ENCODE results near the gene MLNR.

Gene MLNR

GRCh38 chr13:49218493-49219051 is 1.6 kb upstream of the MLNR start:
- Histone ChIP-seq H3K9me3 (ENCODE audit: low read length) (no peaks in the 10 kb centered on the region), H3K79me2 (ENCODE audit: insufficient read depth, low read length) (no peaks in the 10 kb centered on the region), H3K27ac (ENCODE audit: low read depth, low read length, poor library complexity, severe bottlenecking) (no peak overlapping the region), H3K36me3 (ENCODE audit: insufficient read depth, low read length) (no peaks in the 10 kb centered on the region), H3K9ac (ENCODE audit: low read length) (no peak overlapping the region), H4K20me1 (ENCODE audit: insufficient read depth, low read length) (no peaks in the 10 kb centered on the region), H3K4me3 (ENCODE audit: low read depth, low read length, poor library complexity, severe bottlenecking) (no peak overlapping the region), H3F3A (ENCODE audit: insufficient read depth, low read length) (no peaks in the 10 kb centered on the region), H3K9me2 (ENCODE audit: low read depth, low read length) (no peaks in the 10 kb centered on the region), H3K4me2 (ENCODE audit: low read length) (no peak overlapping the region), H3K27me3 (ENCODE audit: insufficient read depth, low read length) (peaks cover 6% of the 10 kb centered on the region; the same call in 1 of the 2 replicates), H2AFZ (ENCODE audit: low read length) (no peak overlapping the region), H3K4me1 (ENCODE audit: insufficient read depth, low read length, severe bottlenecking) (peaks cover 16% of the 10 kb centered on the region)
- no peak for TF ChIP-seq CTCF (IDR thresholded peaks at IDR 0.05; ENCODE audit: low read length)
- no peak for TF ChIP-seq EZH2 (IDR thresholded peaks at IDR 0.05; ENCODE audit: borderline replicate concordance, low read length)

GRCh38 chr13:49219647-49220035 is 497 bp upstream of the MLNR start:
- TF ChIP-seq EZH2 (IDR thresholded peaks at IDR 0.05; ENCODE audit: borderline replicate concordance, low read length): no peak
- TF ChIP-seq CTCF (IDR thresholded peaks at IDR 0.05; ENCODE audit: low read length): no peak
- Histone ChIP-seq H3K36me3 (ENCODE audit: insufficient read depth, low read length) (no peaks in the 10 kb centered on the region), H3K4me2 (ENCODE audit: low read length) (no peak overlapping the region), H3K4me3 (ENCODE audit: low read depth, low read length, poor library complexity, severe bottlenecking) (no peak overlapping the region), H4K20me1 (ENCODE audit: insufficient read depth, low read length) (no peaks in the 10 kb centered on the region), H3K9ac (ENCODE audit: low read length) (no peak overlapping the region), H3K79me2 (ENCODE audit: insufficient read depth, low read length) (no peaks in the 10 kb centered on the region), H3K9me3 (ENCODE audit: low read length) (no peaks in the 10 kb centered on the region), H3K4me1 (ENCODE audit: insufficient read depth, low read length, severe bottlenecking) (peaks cover 13% of the 10 kb centered on the region), H2AFZ (ENCODE audit: low read length) (no peak overlapping the region), H3K27ac (ENCODE audit: low read depth, low read length, poor library complexity, severe bottlenecking) (no peak overlapping the region), H3F3A (ENCODE audit: insufficient read depth, low read length) (no peaks in the 10 kb centered on the region), H3K27me3 (ENCODE audit: insufficient read depth, low read length) (peaks cover 6% of the 10 kb centered on the region; the same call in 1 of the 2 replicates), H3K9me2 (ENCODE audit: low read depth, low read length) (no peaks in the 10 kb centered on the region)

GRCh38 chr13:49220856-49221589 is 885 bp downstream of the MLNR start:
- peaks cover 6% of the 10 kb centered on the region; the same call in 1 of the 2 replicates for H3K27me3 ChIP-seq (ENCODE audit: insufficient read depth, low read length)
- H3K9me3 ChIP-seq (ENCODE audit: low read length): no peaks in the 10 kb centered on the region
- no peaks in the 10 kb centered on the region for H3F3A ChIP-seq (ENCODE audit: insufficient read depth, low read length)

More at GRCh38 chr13:49220856-49221589, 885 bp downstream of the MLNR start:
- Histone ChIP-seq H3K27ac (ENCODE audit: low read depth, low read length, poor library complexity, severe bottlenecking) (no peak overlapping the region), H4K20me1 (ENCODE audit: insufficient read depth, low read length) (no peaks in the 10 kb centered on the region), H3K79me2 (ENCODE audit: insufficient read depth, low read length) (no peaks in the 10 kb centered on the region), H3K4me1 (ENCODE audit: insufficient read depth, low read length, severe bottlenecking) (peaks cover 4% of the 10 kb centered on the region), H3K4me2 (ENCODE audit: low read length) (peak overlapping the region; percentile 35; the same call in 1 of the 2 replicates), H3K36me3 (ENCODE audit: insufficient read depth, low read length) (no peaks in the 10 kb centered on the region), H3K4me3 (ENCODE audit: low read depth, low read length, poor library complexity, severe bottlenecking) (peak overlapping the region; percentile 5), H3K9ac (ENCODE audit: low read length) (no peak overlapping the region), H3K9me2 (ENCODE audit: low read depth, low read length) (no peaks in the 10 kb centered on the region), H2AFZ (ENCODE audit: low read length) (no peak overlapping the region)
- TF ChIP-seq CTCF (IDR thresholded peaks at IDR 0.05; ENCODE audit: low read length): no peak
- no peak for TF ChIP-seq EZH2 (IDR thresholded peaks at IDR 0.05; ENCODE audit: borderline replicate concordance, low read length)

Data from OCI-LY1 (cell line).